NCI-H2081 (cell line): Measurements from ENCODE around the gene TRAF5.
"Not testable (repeated sequence)": the region's sequence is repeated elsewhere in the genome, so short reads cannot be mapped to it uniquely, and the experiment has no call there.

Source experiments
- DNase-seq, 2 experiments: peaks; one replicate each; lab custom pipeline; 2025; lab: John Stamatoyannopoulos, UW

TRAF5 gene

GRCh38 chr1:211378844-211379243, 52.2 kb downstream of the TRAF5 start:
- DNase-seq, result no peak

DNA sequence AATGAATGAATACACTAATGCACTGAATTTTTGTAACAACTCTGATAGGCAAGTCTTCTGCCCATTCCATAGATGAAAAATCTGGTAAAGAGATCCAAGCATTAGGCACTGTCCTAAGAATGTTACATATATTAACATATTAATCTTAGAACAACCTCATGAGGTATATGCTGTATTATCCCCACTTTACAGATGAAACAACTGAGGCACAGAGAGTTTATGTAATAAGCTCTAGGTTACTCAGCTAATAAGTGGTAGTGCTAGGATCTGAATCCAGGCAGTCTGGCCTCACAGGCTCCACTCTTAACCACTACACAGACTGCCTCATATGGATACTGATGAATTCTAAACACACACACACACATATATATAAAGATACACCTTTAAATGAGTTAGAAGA, 52.8 kb downstream of the TRAF5 start:
- no peak for DNase-seq

- no peak for DNase-seq
Measured at GRCh38 chr1:211381481-211382181, 55.0 kb downstream of the TRAF5 start.

DNA sequence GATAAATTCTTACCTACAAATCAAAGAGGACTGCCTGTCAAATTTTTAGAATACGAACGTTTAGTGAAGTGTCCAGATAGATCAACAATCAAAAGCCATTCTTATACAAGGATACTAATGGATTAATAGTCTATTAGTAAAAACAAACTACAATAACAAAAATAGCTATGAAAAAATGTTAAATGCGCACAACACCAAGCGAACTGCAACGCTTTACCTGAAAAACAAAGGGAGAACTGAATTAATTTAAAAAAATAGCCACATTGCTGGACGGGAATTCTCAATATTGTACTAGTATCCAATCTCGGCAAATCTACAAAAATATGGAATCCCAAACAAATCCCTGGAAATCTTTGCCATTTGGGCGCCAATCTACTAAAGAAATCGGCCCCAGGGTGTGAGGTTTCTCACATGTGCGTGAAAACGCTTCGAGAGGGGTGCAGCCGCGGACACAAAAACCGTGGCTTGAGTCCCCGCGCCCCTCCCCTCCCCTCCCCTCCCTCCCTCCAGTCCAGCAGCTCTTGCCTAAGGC, 55.6 kb downstream of the TRAF5 start:
- DNase-seq, result no peak

- peak; percentile 96 to 98 for DNase-seq
Measured at GRCh38 chr1:211382714-211383480, 56.3 kb downstream of the TRAF5 start.

GRCh38 chr1:211384524-211384923, 57.9 kb downstream of the TRAF5 start:
- DNase-seq, result no peak

GRCh38 chr1:211386921-211387320, 60.3 kb downstream of the TRAF5 start:
- DNase-seq, result no peak

GRCh38 chr1:211390829-211391228, 64.2 kb downstream of the TRAF5 start:
- not testable (repeated sequence) for DNase-seq

- no peak for DNase-seq
Measured at GRCh38 chr1:211393203-211393602, 66.6 kb downstream of the TRAF5 start.

DNA sequence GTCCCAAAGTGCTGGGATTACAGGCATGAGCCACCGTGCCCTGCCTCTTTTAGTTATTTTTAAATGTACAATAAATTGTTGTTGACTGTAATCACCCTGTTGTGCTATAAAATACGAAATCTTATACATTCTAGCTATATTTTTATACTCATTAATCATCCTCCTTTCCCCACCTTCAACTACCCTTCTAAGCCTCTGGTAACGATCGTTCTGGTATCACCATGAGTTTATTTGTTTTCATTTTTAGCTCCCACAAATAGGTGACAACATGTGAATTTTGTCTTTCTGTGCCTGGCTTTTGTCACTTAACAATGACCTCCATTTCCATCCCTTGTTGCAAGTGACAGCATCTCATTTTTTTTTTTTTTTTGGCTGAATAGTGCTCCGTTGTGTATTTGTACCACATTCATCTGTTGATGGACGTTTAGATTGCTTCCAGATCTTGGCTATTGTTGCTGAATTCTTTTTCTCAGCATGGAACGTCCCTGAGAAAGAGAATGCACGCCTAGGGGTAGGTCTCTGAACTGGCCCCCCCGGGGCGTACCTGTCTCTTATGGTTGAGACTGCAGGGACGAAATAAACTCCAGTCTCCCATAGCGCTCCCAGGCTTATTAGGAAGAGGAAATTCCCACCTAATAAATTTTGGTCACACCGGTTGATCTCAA, 71.8 kb downstream of the TRAF5 start:
- DNase-seq, result peak; percentile 5 to 15

- not testable (repeated sequence) for DNase-seq
Measured at GRCh38 chr1:211399851-211400393, 73.3 kb downstream of the TRAF5 start.

DNA sequence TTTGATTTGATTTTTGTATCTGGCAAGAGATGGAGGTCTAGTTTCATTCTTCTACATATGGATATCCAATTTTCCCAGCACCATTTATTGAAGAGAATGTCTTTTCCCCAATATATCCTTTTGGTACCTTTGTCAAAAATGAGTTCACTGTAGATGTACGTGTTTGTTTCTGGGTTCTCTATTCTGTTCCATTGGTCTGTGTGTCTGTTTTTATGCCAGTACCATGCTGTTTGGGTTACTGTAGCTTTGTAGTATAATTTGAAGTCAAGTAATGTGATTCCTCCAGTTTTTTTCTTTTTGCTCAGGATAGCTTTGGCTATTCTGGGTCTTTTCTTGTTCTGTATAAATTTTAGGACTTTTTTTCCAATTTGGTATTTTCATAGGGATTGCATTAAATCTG, 75.1 kb downstream of the TRAF5 start:
- not testable (repeated sequence) for DNase-seq

DNA sequence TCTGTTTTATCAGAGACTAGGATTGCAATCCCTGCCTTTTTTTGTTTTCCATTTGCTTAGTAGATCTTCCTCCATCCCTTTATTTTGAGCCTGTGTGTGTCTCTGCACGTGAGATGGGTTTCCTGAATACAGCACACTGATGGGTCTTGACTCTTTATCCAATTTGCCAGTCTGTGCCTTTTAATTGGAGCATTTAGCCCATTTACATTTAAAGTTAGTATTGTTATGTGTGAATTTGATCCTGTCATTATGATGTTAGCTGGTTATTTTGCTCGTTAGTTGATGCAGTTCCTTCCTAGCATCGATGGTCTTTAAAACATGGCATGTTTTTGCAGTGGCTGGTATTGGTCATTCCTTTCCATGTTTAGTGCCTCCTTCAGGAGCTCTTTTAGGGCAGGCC, 79.5 kb downstream of the TRAF5 start:
- not testable (repeated sequence) for DNase-seq

GRCh38 chr1:211407749-211408148, 81.1 kb downstream of the TRAF5 start:
- DNase-seq, result not testable (repeated sequence)

DNA sequence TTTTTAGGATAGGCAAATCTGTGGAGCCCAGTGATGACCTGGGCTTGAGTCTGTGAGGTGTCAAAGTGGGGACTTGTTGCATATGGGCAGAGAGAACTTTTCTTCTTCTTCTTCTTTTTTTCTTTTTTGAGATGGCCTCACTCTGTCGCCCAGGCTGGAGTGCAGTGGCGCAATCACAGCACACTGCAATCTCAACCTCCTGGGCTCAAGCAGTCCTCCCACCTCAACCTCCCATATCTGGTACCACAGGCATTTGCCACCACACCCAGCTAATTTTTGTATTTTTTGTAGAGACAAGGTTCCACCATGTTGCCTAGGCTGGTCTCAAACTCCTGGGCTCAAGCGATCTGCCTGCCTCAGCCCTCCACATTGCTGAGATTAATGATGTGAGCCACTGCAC, 85.0 kb downstream of the TRAF5 start:
- DNase-seq, result no peak

GRCh38 chr1:211415700-211416099, 89.1 kb downstream of the TRAF5 start:
- no peak for DNase-seq

- peak; percentile 7 to 50 for DNase-seq
Measured at GRCh38 chr1:211416246-211416627, 89.6 kb downstream of the TRAF5 start.

DNA sequence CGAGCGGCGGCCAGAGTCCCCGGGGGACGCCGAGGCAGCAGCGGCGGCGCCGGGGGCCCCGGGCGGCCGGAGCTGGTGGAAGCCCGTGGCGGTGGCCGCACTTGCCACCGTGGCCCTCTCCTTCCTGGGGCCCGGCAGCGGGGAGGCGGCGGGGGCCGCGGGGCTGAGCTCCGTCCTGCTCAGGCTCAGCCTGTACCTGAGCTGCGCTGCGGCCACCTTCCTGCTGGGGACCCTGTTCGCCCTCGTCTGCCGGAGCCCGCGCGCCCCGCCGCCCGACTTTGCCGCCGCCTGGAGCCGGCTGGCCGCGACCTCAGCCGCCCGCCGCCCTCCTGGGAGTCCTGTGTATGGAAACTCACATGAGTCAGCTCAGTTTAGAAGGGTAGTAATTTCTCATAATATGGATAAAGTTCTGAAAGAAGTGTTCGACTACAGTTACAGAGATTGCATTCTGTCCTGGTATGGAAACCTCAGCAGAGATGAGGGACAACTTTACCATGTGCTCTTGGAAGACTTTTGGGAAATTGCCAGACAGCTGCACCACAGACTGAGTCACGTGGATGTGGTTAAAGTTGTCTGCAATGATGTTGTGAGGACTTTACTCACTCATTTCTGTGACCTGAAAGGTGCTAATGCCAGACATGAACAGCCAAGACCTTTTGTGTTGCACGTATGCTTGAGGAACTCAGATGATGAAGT, 90.1 kb downstream of the TRAF5 start:
- DNase-seq, result peak in 1 of 2 experiments; percentile 50

DNA sequence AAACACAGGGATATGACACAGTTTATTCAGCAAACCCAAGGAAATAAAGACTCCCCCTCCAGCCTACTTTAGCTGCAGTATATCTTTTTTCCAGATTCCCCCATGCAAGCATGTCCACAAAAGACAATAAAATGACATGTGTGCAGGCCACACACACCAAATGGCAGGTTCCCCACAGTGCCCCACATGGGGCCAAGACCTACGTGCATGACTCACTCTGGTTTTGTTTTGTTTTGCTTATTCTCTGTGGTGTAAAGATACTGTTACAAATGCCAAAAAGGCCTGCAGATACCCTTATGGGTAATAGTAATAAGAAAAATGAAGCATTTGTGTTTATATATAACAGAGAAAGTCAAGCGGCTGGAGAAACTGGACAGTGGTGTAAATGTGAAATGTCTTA, 93.8 kb downstream of the TRAF5 start:
- peak; percentile 37 to 60 for DNase-seq

DNA sequence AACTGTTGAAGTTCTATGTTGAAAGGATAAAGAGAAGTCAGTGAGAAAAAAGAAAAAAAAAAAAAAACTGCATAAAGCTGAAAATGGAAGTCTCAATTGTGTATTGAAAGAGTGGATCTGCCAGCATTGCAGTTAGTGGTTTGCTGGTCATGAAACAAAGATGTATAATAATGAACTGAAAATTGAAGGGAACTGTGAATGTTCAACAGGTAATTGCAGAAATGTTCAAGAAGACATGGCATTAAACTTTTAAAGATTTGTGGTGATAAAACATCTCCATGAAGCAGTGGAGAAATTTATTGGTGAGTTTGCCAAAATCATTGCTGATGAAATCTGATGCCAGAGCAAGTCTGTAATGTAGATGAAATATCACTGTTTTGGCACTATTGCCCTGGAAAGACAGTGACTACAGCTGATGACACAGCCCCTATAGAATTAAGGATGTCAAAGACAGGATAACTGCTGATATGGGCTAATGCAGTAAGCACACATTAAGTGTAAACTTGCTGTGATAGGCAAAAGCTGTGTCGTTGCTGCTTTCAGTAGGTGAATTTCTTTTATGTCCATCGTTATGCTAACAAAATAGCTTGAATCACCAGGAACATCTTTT, 94.3 kb downstream of the TRAF5 start:
- peak in 1 of 2 experiments; percentile 11 for DNase-seq

- no peak for DNase-seq
Measured at GRCh38 chr1:211424018-211424417, 97.4 kb downstream of the TRAF5 start.
